Measurements from ENCODE around the gene ARHGAP28. TPM values are rescaled to one million over a fixed set of nuclear protein-coding genes. Genes with fewer than 3 reads are reported as not detected.

ARHGAP28 gene
- total RNA-seq, 2 experiments from 2014 or later = not detected

GRCh38 chr18:6777509-6777908 lies 48.0 kb downstream of the ARHGAP28 start:
- intact Hi-C loops (cut with micrococcal nuclease) = no loop called here
- no peaks in the 10 kb centered on the region for H3K27me3 Mint-ChIP-seq
- ChIA-PET CTCF (no interaction called here), POLR2A (no interaction called here)
- ATAC-seq (no peak), DNase-seq (no peak)
- H3K4me3 Mint-ChIP-seq = no peak overlapping the region
- peaks cover 2% of the 10 kb centered on the region for H3K9me3 Mint-ChIP-seq
- no peak overlapping the region for H3K27ac Mint-ChIP-seq
- no peaks in the 10 kb centered on the region for H3K4me1 Mint-ChIP-seq (ENCODE audit: low read depth)
- H3K36me3 Mint-ChIP-seq (ENCODE audit: low read depth) = no peaks in the 10 kb centered on the region
- no peak for TF ChIP-seq CTCF (IDR thresholded peaks at IDR 0.05)

- H3K4me3 Mint-ChIP-seq = no peak overlapping the region
- no peaks in the 10 kb centered on the region for H3K4me1 Mint-ChIP-seq (ENCODE audit: low read depth)
- ChIA-PET POLR2A (no interaction called here), CTCF (no interaction called here)
- no peak for DNase-seq
- H3K27me3 Mint-ChIP-seq = no peaks in the 10 kb centered on the region
- no peaks in the 10 kb centered on the region for H3K36me3 Mint-ChIP-seq (ENCODE audit: low read depth)
- intact Hi-C loops (cut with micrococcal nuclease) = no loop called here
- no peak for TF ChIP-seq CTCF (IDR thresholded peaks at IDR 0.05)
- ATAC-seq = no peak
- H3K27ac Mint-ChIP-seq = no peak overlapping the region
- peaks cover 2% of the 10 kb centered on the region for H3K9me3 Mint-ChIP-seq
These were observed 49.1 kb downstream of the ARHGAP28 start for GRCh38 chr18:6778459-6779247.

- Mint-ChIP-seq H3K36me3 (ENCODE audit: low read depth) (no peaks in the 10 kb centered on the region), H3K27me3 (no peaks in the 10 kb centered on the region), H3K4me3 (no peak overlapping the region), H3K4me1 (ENCODE audit: low read depth) (no peaks in the 10 kb centered on the region), H3K9me3 (peaks cover 2% of the 10 kb centered on the region), H3K27ac (no peak overlapping the region)
- TF ChIP-seq CTCF (IDR thresholded peaks at IDR 0.05) = no peak
- ChIA-PET POLR2A (no interaction called here), CTCF (no interaction called here)
- DNase-seq (no peak), ATAC-seq (no peak)
- intact Hi-C loops (cut with micrococcal nuclease) = no loop called here
These were observed 51.7 kb downstream of the ARHGAP28 start for GRCh38 chr18:6781142-6781714.

- no peak for ATAC-seq
- no peak for TF ChIP-seq CTCF (IDR thresholded peaks at IDR 0.05)
- CTCF ChIA-PET = no interaction called here
- peaks cover 2% of the 10 kb centered on the region for H3K9me3 Mint-ChIP-seq
- no peaks in the 10 kb centered on the region for H3K4me1 Mint-ChIP-seq (ENCODE audit: low read depth)
- no peak for DNase-seq
- no peak overlapping the region for H3K27ac Mint-ChIP-seq
- no peak overlapping the region for H3K4me3 Mint-ChIP-seq
- POLR2A ChIA-PET = no interaction called here
- H3K36me3 Mint-ChIP-seq (ENCODE audit: low read depth) = no peaks in the 10 kb centered on the region
- no peaks in the 10 kb centered on the region for H3K27me3 Mint-ChIP-seq
- intact Hi-C loops (cut with micrococcal nuclease) = no loop called here
These were observed 52.3 kb downstream of the ARHGAP28 start for GRCh38 chr18:6781796-6782195.

DNA sequence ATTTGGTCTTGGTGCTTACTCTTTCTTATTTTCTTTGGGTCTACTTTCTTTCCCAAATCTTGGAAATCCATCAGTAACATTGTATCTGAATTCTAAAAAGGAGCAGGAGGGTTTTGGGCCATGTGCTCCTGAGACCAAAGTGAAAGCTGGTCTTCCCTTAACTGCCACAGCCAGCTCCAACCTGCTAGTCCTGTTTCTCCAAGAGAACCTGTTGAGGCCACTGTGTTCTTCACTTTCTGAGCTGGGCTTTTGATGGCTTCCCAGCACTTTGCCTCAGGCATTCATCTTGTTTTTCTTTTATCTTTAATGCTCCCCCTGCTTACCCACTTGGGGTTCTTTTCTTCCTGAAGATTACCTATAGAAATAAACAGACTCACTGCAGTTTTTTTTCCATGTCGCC lies 53.3 kb downstream of the ARHGAP28 start:
- intact Hi-C loops (cut with micrococcal nuclease) = no loop called here
- Mint-ChIP-seq H3K36me3 (ENCODE audit: low read depth) (no peaks in the 10 kb centered on the region), H3K4me1 (ENCODE audit: low read depth) (no peaks in the 10 kb centered on the region), H3K27me3 (no peaks in the 10 kb centered on the region), H3K27ac (no peak overlapping the region), H3K9me3 (no peaks in the 10 kb centered on the region), H3K4me3 (no peak overlapping the region)
- ATAC-seq = no peak
- CTCF ChIA-PET = no interaction called here
- TF ChIP-seq CTCF (IDR thresholded peaks at IDR 0.05) = no peak
- DNase-seq = no peak
- POLR2A ChIA-PET = no interaction called here
